ENCODE results near the gene PPP2R2C. TPM values are rescaled to one million over a fixed set of nuclear protein-coding genes. Genes with fewer than 3 reads are reported as not detected.

Gene PPP2R2C
- total and polyA plus RNA-seq, 12 donors = 0.14 to 10.6 (median 4.2) TPM

DNA sequence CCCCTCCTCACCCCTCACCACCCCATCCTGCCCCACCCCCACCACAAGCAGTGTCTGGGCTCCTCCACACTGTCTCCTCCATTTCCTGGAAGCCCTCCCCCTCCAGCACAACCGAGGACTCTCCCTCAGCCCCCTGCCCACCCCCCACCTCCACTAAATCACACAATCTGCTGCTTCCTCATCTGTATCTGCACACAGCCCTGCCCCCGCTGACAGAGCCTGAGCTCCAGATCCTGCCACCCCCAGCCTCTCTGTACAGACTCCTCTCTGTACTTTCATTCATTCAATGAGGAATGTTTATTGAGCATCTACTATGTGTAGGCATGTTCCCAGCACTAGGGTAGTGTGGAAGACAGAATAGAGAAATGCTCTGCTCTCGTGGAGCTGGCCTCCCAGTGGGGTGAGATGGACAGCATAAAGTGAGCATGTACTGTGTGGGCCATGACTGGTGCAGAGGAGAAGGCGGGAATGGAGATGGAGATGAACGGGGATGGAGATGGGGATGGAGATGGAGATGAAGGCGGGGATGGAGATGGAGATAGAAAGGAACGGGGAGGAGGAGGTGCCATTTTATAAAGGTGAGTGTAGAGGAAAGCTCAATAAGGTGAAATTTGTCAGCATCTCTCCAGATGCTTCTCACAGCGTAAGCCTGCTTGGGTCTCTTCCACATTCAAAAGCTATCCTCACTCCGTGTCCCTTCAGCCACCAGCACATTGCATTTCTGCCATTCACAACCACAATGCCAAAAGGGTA lies 2.5 kb upstream of the PPP2R2C start:
- TF ChIP-seq, protein P1, sequence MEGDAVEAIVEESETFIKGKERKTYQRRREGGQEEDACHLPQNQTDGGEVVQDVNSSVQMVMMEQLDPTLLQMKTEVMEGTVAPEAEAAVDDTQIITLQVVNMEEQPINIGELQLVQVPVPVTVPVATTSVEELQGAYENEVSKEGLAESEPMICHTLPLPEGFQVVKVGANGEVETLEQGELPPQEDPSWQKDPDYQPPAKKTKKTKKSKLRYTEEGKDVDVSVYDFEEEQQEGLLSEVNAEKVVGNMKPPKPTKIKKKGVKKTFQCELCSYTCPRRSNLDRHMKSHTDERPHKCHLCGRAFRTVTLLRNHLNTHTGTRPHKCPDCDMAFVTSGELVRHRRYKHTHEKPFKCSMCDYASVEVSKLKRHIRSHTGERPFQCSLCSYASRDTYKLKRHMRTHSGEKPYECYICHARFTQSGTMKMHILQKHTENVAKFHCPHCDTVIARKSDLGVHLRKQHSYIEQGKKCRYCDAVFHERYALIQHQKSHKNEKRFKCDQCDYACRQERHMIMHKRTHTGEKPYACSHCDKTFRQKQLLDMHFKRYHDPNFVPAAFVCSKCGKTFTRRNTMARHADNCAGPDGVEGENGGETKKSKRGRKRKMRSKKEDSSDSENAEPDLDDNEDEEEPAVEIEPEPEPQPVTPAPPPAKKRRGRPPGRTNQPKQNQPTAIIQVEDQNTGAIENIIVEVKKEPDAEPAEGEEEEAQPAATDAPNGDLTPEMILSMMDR (IDR thresholded peaks at IDR 0.05) = no peak
- H3K4me1 ChIP-seq = peaks cover 0 to 15% (median 8%) of the 10 kb centered on the region in 9 donors
- no peak for DNase-seq
- no peak overlapping the region for H3K27ac ChIP-seq
- H3K36me3 ChIP-seq = no peaks in the 10 kb centered on the region
- 70 to 74% methylated on average over 9 of the region's 9 CpGs for WGBS, 2 donors
- H3K9me3 ChIP-seq = no peaks in the 10 kb centered on the region
- no peak for ATAC-seq
- H3K4me3 ChIP-seq = no peak overlapping the region
- intact Hi-C loops (cut with DNase I) = no loop called here
- peaks cover 0 to 84% (median 46%) of the 10 kb centered on the region in 7 donors for H3K27me3 ChIP-seq

DNA sequence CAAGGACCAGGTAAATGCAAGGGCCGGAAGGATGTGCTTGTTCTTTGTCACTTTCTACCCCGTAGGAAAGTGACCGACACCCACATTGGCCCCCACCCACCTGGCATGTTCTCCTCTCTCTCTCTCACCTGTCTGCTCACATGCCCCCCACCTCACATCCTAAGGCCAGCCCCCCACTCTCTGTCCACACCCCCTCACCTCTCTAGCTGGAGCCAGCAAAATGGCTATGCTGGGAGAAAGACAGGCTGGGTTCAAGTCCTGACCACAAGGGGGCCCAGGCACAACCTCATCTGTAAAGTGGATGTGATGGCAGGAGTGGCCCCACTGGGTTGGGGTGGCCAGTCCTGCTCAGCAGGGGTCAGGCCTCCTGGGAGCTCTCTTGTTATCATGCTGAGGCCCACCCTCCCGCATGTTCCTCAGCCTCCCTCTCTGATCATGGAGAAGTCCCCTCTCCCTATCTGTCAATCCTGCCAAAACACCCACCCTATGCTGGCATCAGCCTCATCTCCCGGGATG lies 1.7 kb upstream of the PPP2R2C start:
- WGBS, 2 donors = 47 to 54% methylated on average over 5 of the region's 5 CpGs
- Histone ChIP-seq H3K27ac (no peak overlapping the region), H3K36me3 (no peaks in the 10 kb centered on the region), H3K9me3 (no peaks in the 10 kb centered on the region), H3K4me1 (peaks cover 0 to 15% (median 8%) of the 10 kb centered on the region in 9 donors), H3K4me3 (no peak overlapping the region), H3K27me3 (peaks cover 4 to 87% (median 53%) of the 10 kb centered on the region in 7 donors)
- intact Hi-C loops (cut with DNase I) = no loop called here
- ATAC-seq (no peak), DNase-seq (no peak)
- TF ChIP-seq, protein P1 (IDR thresholded peaks at IDR 0.05) = peak in 1 of 9 donors; percentile 9

DNA sequence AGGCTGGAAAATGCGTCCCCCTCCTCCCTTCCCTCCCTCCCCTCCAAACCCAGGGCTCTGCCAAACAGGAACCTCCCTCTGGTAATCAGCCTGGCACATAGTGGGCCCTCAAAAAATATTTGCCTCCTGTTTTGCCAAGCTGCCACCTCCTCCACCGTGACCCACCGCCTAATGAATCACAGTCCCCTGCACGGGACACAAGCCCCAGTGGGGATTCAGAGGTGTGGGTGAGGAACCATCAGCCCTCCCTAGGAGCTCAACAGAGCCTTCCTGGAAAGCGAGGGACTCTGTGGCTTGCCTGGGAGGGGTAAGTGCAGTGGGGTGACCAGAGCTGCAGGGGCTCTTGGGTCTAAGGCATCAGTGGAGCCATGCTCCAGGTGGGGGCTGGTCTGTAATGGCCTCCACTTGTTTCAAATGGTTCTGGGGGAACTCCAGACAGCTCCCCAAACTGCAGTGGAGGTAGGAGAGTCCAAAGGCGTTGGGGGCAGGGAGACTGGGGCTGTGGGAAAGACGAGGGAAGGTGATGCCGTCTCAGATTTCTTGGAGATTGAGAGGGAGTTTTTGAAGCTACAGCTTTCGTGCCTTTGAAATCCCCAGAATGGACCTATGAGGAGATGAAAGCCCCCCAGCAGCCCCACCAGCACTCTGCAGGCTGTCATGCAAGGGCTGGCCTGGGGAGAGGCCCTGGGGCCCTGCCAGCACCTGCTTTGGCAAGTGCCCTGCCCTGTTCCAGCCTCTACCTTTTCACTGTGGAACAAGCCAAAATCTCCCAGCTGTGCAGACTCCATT lies 1.0 kb upstream of the PPP2R2C start:
- ATAC-seq (no peak), DNase-seq (no peak)
- Histone ChIP-seq H3K9me3 (no peaks in the 10 kb centered on the region), H3K4me3 (no peak overlapping the region), H3K36me3 (no peaks in the 10 kb centered on the region), H3K27ac (no peak overlapping the region), H3K4me1 (peaks cover 0 to 15% (median 8%) of the 10 kb centered on the region in 9 donors), H3K27me3 (peaks cover 4 to 87% (median 57%) of the 10 kb centered on the region in 7 donors)
- WGBS, 2 donors = 33 to 36% methylated on average over 9 of the region's 9 CpGs
- intact Hi-C loops (cut with DNase I) = no loop called here
- TF ChIP-seq, protein P1 (IDR thresholded peaks at IDR 0.05) = no peak

DNA sequence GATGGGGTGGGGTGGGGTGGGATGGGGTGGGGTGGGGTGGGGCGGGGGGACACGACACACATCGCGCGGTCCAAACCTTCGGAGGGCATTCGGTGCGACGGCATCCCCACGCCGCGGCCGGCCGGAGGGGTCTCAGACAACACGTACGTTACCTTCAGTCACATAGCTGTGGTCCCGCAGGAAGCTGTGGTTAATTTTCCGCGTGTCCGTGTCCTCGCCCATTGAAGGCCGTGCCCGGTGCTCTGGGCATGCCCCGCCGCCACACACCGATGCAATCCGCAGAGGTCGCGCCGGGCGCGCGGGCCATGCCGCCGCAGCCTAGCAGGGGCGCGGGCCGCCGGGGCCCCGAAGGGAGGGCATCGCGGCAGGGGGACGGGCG lies 417 bp downstream of the PPP2R2C start:
- Histone ChIP-seq H3K27ac (no peak overlapping the region), H3K4me1 (peaks cover 0 to 15% (median 8%) of the 10 kb centered on the region in 9 donors), H3K9me3 (no peaks in the 10 kb centered on the region), H3K4me3 (peak overlapping the region in 1 of 10 donors; percentile 33), H3K27me3 (peaks cover 4 to 88% (median 60%) of the 10 kb centered on the region in 7 donors), H3K36me3 (no peaks in the 10 kb centered on the region)
- no peak for ATAC-seq
- TF ChIP-seq, protein P1 (IDR thresholded peaks at IDR 0.05) = no peak
- intact Hi-C loops (cut with DNase I) = no loop called here
- DNase-seq = no peak
- WGBS, 2 donors = 0 to 2% methylated on average over 30 to 44 of the region's 44 CpGs
